ENCODE measurements around the gene TLCD2. TPM values are rescaled to one million over a fixed set of nuclear protein-coding genes. Genes with fewer than 3 reads are reported as not detected.
"Not testable (repeated sequence)": the region's sequence is repeated elsewhere in the genome, so short reads cannot be mapped to it uniquely, and the experiment has no call there.

TLCD2 gene
- total RNA-seq, 3 donors from 2014 or later = 29.0 to 45.6 (median 37.6) TPM

DNA sequence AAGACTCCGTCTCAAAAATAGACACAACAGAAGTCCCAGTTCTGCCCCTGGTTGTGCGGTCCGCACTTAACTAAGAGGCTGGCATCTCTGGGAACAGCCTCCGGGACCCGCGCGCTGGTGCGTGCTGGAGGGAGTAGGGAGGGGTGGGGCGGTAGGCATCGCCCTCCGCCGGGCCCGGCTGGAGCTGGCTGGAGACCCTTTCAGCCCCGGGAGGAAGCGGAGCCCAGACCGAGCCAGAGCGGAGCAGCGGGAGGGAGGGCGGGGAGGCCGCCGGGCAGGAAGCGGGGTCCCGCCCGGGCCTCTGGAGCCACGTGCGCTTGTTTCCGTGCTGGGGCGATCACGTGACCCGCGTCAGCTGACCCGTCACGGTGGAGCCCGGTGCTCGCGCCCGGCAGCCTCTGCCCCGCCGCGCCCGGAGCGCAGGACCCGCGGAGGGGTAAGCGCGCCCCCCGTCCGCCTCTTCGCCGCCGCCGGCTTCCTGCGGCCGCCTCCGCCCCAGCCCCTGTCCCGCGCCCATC, 14.2 kb upstream of the TLCD2 start, which contains the start of gene WDR81:
Gene WDR81 (plus strand): TSS at position 354 of the 518 bp plus-strand sequence. CDS start 256 bp downstream, outside the sequence.
- peak; percentile 88 for ATAC-seq
- Histone ChIP-seq H3K4me3 (peak within 1 kb of the TSS; percentile 82), H3K36me3 (ENCODE audit: low read depth) (no peaks in the 10 kb centered on the region), H3K4me1 (ENCODE audit: low read depth) (peaks cover 33% of the 10 kb centered on the region), H3K9me3 (no peaks in the 10 kb centered on the region)
- TF ChIP-seq, protein P1, sequence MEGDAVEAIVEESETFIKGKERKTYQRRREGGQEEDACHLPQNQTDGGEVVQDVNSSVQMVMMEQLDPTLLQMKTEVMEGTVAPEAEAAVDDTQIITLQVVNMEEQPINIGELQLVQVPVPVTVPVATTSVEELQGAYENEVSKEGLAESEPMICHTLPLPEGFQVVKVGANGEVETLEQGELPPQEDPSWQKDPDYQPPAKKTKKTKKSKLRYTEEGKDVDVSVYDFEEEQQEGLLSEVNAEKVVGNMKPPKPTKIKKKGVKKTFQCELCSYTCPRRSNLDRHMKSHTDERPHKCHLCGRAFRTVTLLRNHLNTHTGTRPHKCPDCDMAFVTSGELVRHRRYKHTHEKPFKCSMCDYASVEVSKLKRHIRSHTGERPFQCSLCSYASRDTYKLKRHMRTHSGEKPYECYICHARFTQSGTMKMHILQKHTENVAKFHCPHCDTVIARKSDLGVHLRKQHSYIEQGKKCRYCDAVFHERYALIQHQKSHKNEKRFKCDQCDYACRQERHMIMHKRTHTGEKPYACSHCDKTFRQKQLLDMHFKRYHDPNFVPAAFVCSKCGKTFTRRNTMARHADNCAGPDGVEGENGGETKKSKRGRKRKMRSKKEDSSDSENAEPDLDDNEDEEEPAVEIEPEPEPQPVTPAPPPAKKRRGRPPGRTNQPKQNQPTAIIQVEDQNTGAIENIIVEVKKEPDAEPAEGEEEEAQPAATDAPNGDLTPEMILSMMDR (IDR thresholded peaks at IDR 0.05) = no peak
- intact Hi-C loops (cut with DNase I, micrococcal nuclease) = loop anchor here in 1 of 2 donors (5.0 kb wide), 1 partner anchor 58 kb away; no protein-coding TSS in a partner anchor
- peak; percentile 92 to 97 (median 96) for DNase-seq

DNA sequence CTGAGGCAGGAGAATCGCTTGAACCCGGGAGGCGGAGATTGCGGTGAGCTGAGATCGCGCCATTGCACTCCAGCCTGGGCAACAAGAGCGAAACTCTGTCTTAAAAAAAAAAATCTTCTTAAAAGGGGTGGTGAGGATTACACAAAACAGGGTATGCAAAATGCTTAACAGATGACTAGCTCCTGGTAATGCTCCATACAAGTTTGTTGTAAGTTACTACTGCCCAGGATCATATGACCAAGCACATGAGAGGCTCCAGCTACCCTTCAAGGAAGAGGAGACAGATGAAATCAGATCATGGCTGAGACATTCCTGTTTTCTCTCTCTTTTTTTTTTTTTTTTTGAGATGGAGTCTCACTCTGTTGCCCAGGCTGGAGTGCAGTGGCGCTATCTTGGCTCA, 11.8 kb upstream of the TLCD2 start:
- not testable (repeated sequence) for ATAC-seq; DNase-seq; H3K9me3 ChIP-seq; H3K4me3 ChIP-seq; H3K36me3 ChIP-seq (ENCODE audit: low read depth)
- intact Hi-C loops (cut with DNase I, micrococcal nuclease) = loop anchor here in 1 of 2 donors (5.0 kb wide), 1 partner anchor 60 kb away; no protein-coding TSS in a partner anchor
- H3K4me1 ChIP-seq (ENCODE audit: low read depth) = peaks cover 40% of the 10 kb centered on the region

- intact Hi-C loops (cut with DNase I, micrococcal nuclease) = loop anchor here in 1 of 2 donors (5.0 kb wide), 1 partner anchor 61 kb away; no protein-coding TSS in a partner anchor
- DNase-seq (peak in 2 of 3 donors; percentile 77 to 80), ATAC-seq (no peak)
- no peak overlapping the region for H3K4me3 ChIP-seq
- peaks cover 5% of the 10 kb centered on the region for H3K36me3 ChIP-seq (ENCODE audit: low read depth)
- peaks cover 36% of the 10 kb centered on the region for H3K4me1 ChIP-seq (ENCODE audit: low read depth)
- TF ChIP-seq, protein P1 (IDR thresholded peaks at IDR 0.05) = peak; percentile 91
- no peaks in the 10 kb centered on the region for H3K9me3 ChIP-seq
These were observed 10.7 kb upstream of the TLCD2 start for GRCh38 chr17:1720856-1721386.

DNA sequence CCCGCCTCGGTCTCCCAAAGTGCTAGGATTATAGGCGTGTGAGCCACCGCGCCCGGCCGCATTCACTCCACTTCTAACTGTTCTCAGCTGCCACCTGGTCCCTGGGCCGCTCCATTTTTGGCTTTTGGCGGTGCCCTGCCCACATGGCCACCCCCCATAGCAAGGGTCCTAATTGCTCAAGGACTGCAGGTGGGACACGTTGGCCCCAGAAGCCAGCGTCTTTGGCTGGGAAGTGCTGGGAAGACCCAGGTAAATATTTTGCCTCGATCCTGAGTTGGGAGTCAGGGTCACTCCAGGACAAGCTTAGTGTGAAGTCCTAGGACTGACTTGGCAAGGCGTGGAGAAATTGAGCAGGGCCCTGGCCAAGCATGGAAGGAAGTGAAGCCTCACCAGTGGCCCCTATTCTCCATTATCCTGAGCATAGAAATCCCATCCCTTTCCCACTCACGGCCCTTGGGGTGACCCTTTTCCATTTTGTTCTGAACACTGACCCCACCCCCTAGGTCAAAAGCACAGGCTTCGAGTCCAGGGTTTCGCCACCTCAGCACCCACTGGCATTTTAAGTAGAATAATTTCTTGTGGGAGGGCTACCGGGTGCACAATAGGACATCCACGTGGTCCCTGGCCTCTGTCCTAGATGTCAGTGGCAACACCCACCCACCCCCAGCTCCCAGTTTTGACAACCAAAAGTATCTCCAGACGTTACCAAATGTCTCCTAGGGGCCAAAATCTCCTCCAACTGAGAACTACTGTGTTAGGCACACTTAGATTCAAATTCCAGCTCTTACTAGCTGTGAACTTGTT, 8.4 kb upstream of the TLCD2 start:
- peak in 1 of 3 donors; percentile 61 for DNase-seq
- no peak overlapping the region for H3K4me3 ChIP-seq
- no peaks in the 10 kb centered on the region for H3K9me3 ChIP-seq
- TF ChIP-seq, protein P1 (IDR thresholded peaks at IDR 0.05) = no peak
- H3K36me3 ChIP-seq (ENCODE audit: low read depth) = peaks cover 5% of the 10 kb centered on the region
- no peak for ATAC-seq
- intact Hi-C loops (cut with DNase I, micrococcal nuclease) = no loop called here
- H3K4me1 ChIP-seq (ENCODE audit: low read depth) = peaks cover 39% of the 10 kb centered on the region

DNA sequence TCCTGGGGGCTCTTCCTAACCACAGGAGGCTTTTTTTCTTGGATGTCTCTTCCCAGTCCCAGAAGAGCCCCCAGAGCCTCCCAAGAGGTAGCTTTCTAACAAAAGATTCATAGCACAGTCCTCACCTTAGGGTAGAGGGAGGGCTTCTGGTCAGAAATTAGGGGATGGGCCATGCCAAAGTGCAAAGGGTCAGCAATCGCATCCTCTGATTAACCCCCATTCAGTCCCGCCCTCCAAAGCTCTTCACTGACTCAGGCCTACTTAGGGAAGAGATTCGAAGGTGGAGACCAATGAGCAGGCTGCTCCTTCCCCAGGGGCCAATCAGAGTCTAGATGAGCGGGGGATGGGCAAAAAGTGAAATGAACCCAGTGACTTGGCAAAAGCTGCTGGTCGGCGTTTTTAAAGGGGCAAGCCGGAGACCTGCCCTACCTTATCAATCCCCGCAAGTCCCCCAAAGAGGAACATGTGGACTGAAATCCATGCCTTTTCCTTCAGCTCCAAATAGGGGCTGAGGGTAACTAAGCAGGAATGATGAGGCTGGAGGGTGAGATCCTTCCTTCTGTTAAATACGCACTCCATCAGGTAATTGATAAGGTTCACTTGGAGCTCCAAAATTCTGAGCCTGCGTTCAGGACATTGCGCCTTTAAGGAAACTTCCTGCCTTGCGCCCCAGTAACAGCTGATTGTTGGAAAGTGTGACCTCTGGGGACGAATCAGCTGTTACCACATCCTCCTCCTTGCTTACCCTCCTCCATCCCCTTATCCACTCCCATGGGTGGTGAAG, 6.9 kb upstream of the TLCD2 start:
- Histone ChIP-seq H3K36me3 (ENCODE audit: low read depth) (peaks cover 8% of the 10 kb centered on the region), H3K9me3 (no peaks in the 10 kb centered on the region), H3K4me3 (peak overlapping the region; percentile 99), H3K4me1 (ENCODE audit: low read depth) (peaks cover 47% of the 10 kb centered on the region)
- intact Hi-C loops (cut with DNase I, micrococcal nuclease) = no loop called here
- DNase-seq = peak; percentile 84 to 96 (median 90)
- ATAC-seq = peak; percentile 69
- TF ChIP-seq, protein P1 (IDR thresholded peaks at IDR 0.05) = no peak
